ENCODE measurements around the gene NUDT22. TPM values are rescaled to one million over a fixed set of nuclear protein-coding genes. Genes with fewer than 3 reads are reported as not detected.

NUDT22 gene
- polyA plus RNA-seq, 1 donor from 2014 or later, result 47.3 TPM

- TF ChIP-seq EP300 (conservative IDR thresholded peaks at IDR 0.05; ENCODE audit: poor library complexity, severe bottlenecking) (no peak), TAF1 (IDR thresholded peaks at IDR 0.05; ENCODE audit: low read depth) (no peak), EZH2 (IDR thresholded peaks at IDR 0.05; ENCODE audit: borderline replicate concordance, insufficient read depth, low read length, poor library complexity, severe bottlenecking) (no peak), CTCF (IDR thresholded peaks at IDR 0.05; ENCODE audit: poor library complexity, severe bottlenecking) (no peak), MXI1 (conservative IDR thresholded peaks at IDR 0.05; ENCODE audit: poor library complexity, severe bottlenecking) (no peak)
- TF ChIP-seq, protein P1, sequence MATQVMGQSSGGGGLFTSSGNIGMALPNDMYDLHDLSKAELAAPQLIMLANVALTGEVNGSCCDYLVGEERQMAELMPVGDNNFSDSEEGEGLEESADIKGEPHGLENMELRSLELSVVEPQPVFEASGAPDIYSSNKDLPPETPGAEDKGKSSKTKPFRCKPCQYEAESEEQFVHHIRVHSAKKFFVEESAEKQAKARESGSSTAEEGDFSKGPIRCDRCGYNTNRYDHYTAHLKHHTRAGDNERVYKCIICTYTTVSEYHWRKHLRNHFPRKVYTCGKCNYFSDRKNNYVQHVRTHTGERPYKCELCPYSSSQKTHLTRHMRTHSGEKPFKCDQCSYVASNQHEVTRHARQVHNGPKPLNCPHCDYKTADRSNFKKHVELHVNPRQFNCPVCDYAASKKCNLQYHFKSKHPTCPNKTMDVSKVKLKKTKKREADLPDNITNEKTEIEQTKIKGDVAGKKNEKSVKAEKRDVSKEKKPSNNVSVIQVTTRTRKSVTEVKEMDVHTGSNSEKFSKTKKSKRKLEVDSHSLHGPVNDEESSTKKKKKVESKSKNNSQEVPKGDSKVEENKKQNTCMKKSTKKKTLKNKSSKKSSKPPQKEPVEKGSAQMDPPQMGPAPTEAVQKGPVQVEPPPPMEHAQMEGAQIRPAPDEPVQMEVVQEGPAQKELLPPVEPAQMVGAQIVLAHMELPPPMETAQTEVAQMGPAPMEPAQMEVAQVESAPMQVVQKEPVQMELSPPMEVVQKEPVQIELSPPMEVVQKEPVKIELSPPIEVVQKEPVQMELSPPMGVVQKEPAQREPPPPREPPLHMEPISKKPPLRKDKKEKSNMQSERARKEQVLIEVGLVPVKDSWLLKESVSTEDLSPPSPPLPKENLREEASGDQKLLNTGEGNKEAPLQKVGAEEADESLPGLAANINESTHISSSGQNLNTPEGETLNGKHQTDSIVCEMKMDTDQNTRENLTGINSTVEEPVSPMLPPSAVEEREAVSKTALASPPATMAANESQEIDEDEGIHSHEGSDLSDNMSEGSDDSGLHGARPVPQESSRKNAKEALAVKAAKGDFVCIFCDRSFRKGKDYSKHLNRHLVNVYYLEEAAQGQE (IDR thresholded peaks at IDR 0.05; ENCODE audit: borderline replicate concordance), result no peak
- Histone ChIP-seq H3K9me3 (ENCODE audit: low read length) (no peaks in the 10 kb centered on the region), H3K36me3 (ENCODE audit: insufficient read depth, low read length) (no peaks in the 10 kb centered on the region), H3F3A (ENCODE audit: insufficient read depth, low read length, poor library complexity, severe bottlenecking) (no peaks in the 10 kb centered on the region), H3K27ac (ENCODE audit: low read length) (no peak overlapping the region), H3K9ac (ENCODE audit: low read length) (no peak overlapping the region), H2AFZ (ENCODE audit: low read depth, low read length) (no peak overlapping the region), H4K20me1 (ENCODE audit: insufficient read depth) (no peaks in the 10 kb centered on the region), H3K4me3 (ENCODE audit: low read length) (no peak overlapping the region), H3K4me2 (ENCODE audit: low read length) (no peak overlapping the region), H3K27me3 (ENCODE audit: insufficient read depth, low read depth, low read length) (no peaks in the 10 kb centered on the region), H3K9me2 (ENCODE audit: insufficient read depth, low read length) (no peaks in the 10 kb centered on the region), H3K79me2 (replicated peaks; ENCODE audit: insufficient read depth, low read length) (no peaks in the 10 kb centered on the region)
Observed at GRCh38 chr11:64258356-64258755, 32.3 kb downstream of the NUDT22 start.

GRCh38 chr11:64258946-64259532, 33.0 kb downstream of the NUDT22 start:
- no peak for TF ChIP-seq MXI1 (conservative IDR thresholded peaks at IDR 0.05; ENCODE audit: poor library complexity, severe bottlenecking)
- no peak for TF ChIP-seq RAD21 (conservative IDR thresholded peaks at IDR 0.05)
- no peak for TF ChIP-seq TAF1 (IDR thresholded peaks at IDR 0.05; ENCODE audit: low read depth)
- TF ChIP-seq POLR2AphosphoS5 (IDR thresholded peaks at IDR 0.05), result no peak
- TF ChIP-seq, protein P1 (IDR thresholded peaks at IDR 0.05; ENCODE audit: borderline replicate concordance), result no peak
- H3K27me3 ChIP-seq (ENCODE audit: insufficient read depth, low read depth, low read length), result no peaks in the 10 kb centered on the region

More at GRCh38 chr11:64258946-64259532, 33.0 kb downstream of the NUDT22 start:
- no peak overlapping the region for H3K27ac ChIP-seq (ENCODE audit: low read length)
- H3K9me3 ChIP-seq (ENCODE audit: low read length), result no peaks in the 10 kb centered on the region
- no peaks in the 10 kb centered on the region for H3K36me3 ChIP-seq (ENCODE audit: insufficient read depth, low read length)
- H2AFZ ChIP-seq (ENCODE audit: low read depth, low read length), result no peak overlapping the region
- H3K4me2 ChIP-seq (ENCODE audit: low read length), result no peak overlapping the region
- H3K4me3 ChIP-seq (ENCODE audit: low read length), result no peak overlapping the region
- no peaks in the 10 kb centered on the region for H3K79me2 ChIP-seq (replicated peaks; ENCODE audit: insufficient read depth, low read length)
- no peaks in the 10 kb centered on the region for H3K9me2 ChIP-seq (ENCODE audit: insufficient read depth, low read length)
- H3K9ac ChIP-seq (ENCODE audit: low read length), result no peak overlapping the region
- no peaks in the 10 kb centered on the region for H4K20me1 ChIP-seq (ENCODE audit: insufficient read depth)
- H3F3A ChIP-seq (ENCODE audit: insufficient read depth, low read length, poor library complexity, severe bottlenecking), result no peaks in the 10 kb centered on the region

All from neural cell (in vitro differentiated cells).